Neuronal stem cell (in vitro differentiated cells): Measurements from ENCODE around the gene ERC2.

Experiments
- DNase-seq: peaks from one replicate; pipeline ENCODE4 v3.0.0-alpha.2; 2013; ENCODE audit warnings: low spot score
- H2AFZ ChIP-seq: one replicate; pipeline ENCODE4 v1.6.1; 2013; ENCODE audit warnings: mild to moderate bottlenecking, low read length, inconsistent platforms
- H2AK5ac ChIP-seq: 2 replicates; pipeline ENCODE4 v1.6.1; 2013; ENCODE audit warnings: low read depth, mild to moderate bottlenecking, inconsistent platforms, low read length, moderate library complexity, mixed read lengths
- H2BK120ac ChIP-seq: 2 replicates; pipeline ENCODE4 v1.6.1; 2013; ENCODE audit warnings: low read depth, mild to moderate bottlenecking, inconsistent platforms, low read length, moderate library complexity, mixed read lengths
- H2BK12ac ChIP-seq: one replicate; pipeline ENCODE4 v1.6.1; 2013; ENCODE audit warnings: low read length, inconsistent platforms
- H2BK15ac ChIP-seq: 2 replicates; pipeline ENCODE4 v1.6.1; 2013; ENCODE audit warnings: mild to moderate bottlenecking, low read length, inconsistent platforms, mixed read lengths
- H2BK5ac ChIP-seq: one replicate; pipeline ENCODE4 v1.6.1; 2013; ENCODE audit warnings: inconsistent platforms, mild to moderate bottlenecking, low read length, moderate library complexity
- H3K14ac ChIP-seq: one replicate; pipeline ENCODE4 v1.6.1; 2013; ENCODE audit warnings: low read length, inconsistent platforms
- H3K18ac ChIP-seq: 2 replicates; pipeline ENCODE4 v1.6.1; 2013; ENCODE audit warnings: low read length, inconsistent platforms
- H3K23ac ChIP-seq: 2 replicates; pipeline ENCODE4 v1.6.1; 2013; ENCODE audit warnings: low read depth, mild to moderate bottlenecking, mixed read lengths, low read length, inconsistent platforms; ENCODE audit not compliant: poor library complexity
- H3K27ac ChIP-seq: replicated peaks from 3 replicates; pipeline ENCODE4 v1.5.1; 2013; ENCODE audit warnings: low read length, inconsistent platforms
- H3K27me3 ChIP-seq, 3 experiments: 2 replicates each; pipeline ENCODE4 v1.6.1; 2013; ENCODE audit warnings: low read length in 3 of 3, mild to moderate bottlenecking in 2 of 3, inconsistent platforms in 1 of 3, low read depth in 1 of 3, mixed read lengths in 1 of 3, moderate library complexity in 1 of 3; ENCODE audit not compliant: control insufficient read depth in 3 of 3, insufficient read depth in 3 of 3
- H3K36me3 ChIP-seq, 2 donors: replicated peaks in 1 of 2; 2 replicates each; pipeline ENCODE4 v1.6.1; 2013; ENCODE audit warnings: low read length in 2 of 2; ENCODE audit not compliant: control insufficient read depth in 2 of 2, insufficient read depth in 2 of 2
- H3K4ac ChIP-seq: 2 replicates; pipeline ENCODE4 v1.6.1; 2013; ENCODE audit warnings: inconsistent platforms, mild to moderate bottlenecking, low read length, moderate library complexity
- H3K4me1 ChIP-seq, 2 donors: 1 replicate in 1 of 2; 2 replicates in 1 of 2; pipeline ENCODE4 v1.6.1; 2013; ENCODE audit warnings: low read length in 2 of 2, low read depth in 1 of 2; ENCODE audit not compliant: control insufficient read depth in 2 of 2, insufficient read depth in 1 of 2
- H3K4me2 ChIP-seq: one replicate; pipeline ENCODE4 v1.6.1; 2013; ENCODE audit warnings: mild to moderate bottlenecking, low read length, inconsistent platforms; ENCODE audit not compliant: insufficient read depth, poor library complexity, severe bottlenecking
- H3K4me3 ChIP-seq, 2 donors: 2 replicates each; pipeline ENCODE4 v1.5.1; 2013; ENCODE audit warnings: low read length in 2 of 2, mild to moderate bottlenecking in 2 of 2, inconsistent platforms in 1 of 2, moderate library complexity in 1 of 2
- H3K79me1 ChIP-seq: one replicate; pipeline ENCODE4 v1.6.1; 2013; ENCODE audit warnings: low read depth, mild to moderate bottlenecking, inconsistent platforms, low read length, moderate library complexity
- H3K9ac ChIP-seq: one replicate; pipeline ENCODE4 v1.6.1; 2013; ENCODE audit warnings: mild to moderate bottlenecking, low read depth, low read length, inconsistent platforms; ENCODE audit not compliant: poor library complexity
- H3K9me3 ChIP-seq, 2 donors: replicated peaks in 1 of 2; 2 replicates each; pipeline versions ENCODE3 to v1.6.1; 2013; ENCODE audit warnings: low read length in 2 of 2, mild to moderate bottlenecking in 2 of 2, inconsistent platforms in 1 of 2, low read depth in 1 of 2, mixed read lengths in 1 of 2, moderate library complexity in 1 of 2; ENCODE audit not compliant: control insufficient read depth in 2 of 2, insufficient read depth in 1 of 2
- H4K8ac ChIP-seq: one replicate; pipeline ENCODE4 v1.6.1; 2013; ENCODE audit warnings: low read depth, mild to moderate bottlenecking, inconsistent platforms, low read length, moderate library complexity
- H4K91ac ChIP-seq: one replicate; pipeline ENCODE4 v1.6.1; 2013; ENCODE audit warnings: low read length, low read depth, mild to moderate bottlenecking, inconsistent platforms; ENCODE audit not compliant: poor library complexity
- WGBS, 2 donors: extraction: QIAGEN DNeasy Blood & Tissue Kit; methylation state at CpG; one replicate each; pipeline ENCODE4 v1.1.7; 2013; ENCODE audit warnings: missing lambda C conversion rate in 2 of 2, mixed read lengths in 1 of 2; ENCODE audit not compliant: insufficient read length in 2 of 2, insufficient replicate concordance in 1 of 2; ENCODE audit errors: extremely low coverage in 2 of 2; 5-methylcytosine and 5-hydroxymethylcytosine counted together

Gene ERC2

DNA sequence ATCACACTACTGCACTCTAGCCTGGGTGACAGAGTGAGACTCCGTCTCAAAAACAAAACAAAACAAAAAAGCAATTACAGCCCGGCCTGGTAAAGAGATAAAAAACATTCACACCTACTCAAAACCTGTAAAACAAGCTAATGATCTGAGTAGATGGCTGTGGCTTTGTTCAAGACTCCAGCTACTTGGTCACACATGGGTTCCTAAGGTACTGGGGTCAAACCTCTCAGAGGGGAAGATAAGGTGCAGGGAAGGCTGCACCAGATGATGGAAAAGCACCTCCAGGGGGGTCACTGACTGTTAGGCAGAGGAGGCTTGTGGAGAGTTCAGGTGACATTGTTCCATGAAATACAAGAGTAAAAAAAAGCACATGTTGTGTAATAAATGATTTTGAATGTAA, 531.0 kb downstream of the ERC2 start:
- no peak overlapping the region for H3K4me3 ChIP-seq
- WGBS, 2 donors = no CpG with 5 or more reads among the region's 2 CpGs

DNA sequence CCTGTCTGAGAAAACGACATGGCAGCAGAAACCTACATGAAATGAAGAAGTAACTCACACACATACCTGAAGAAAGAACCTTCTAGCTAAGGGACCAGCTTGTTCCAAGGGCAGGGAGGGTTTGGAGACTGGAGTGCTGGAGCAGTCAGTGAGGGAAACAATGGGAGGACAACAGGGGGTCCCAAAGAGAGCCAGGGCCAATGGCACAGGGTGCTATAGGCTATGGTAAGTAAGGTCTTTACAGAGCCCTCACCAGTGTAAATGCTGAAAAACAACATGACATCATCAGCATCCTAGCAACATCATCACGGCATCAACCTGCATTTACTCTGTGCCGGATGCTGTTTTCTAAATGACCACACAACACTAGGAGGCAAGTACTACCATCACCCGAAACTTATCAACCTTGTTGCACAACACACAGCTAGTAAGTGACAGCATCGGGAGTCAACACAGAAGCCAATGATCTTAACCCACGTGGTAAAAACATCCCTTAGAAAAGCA, 531.7 kb downstream of the ERC2 start:
- Histone ChIP-seq H3K9me3 (no peaks in the 10 kb centered on the region), H3K27me3 (no peaks in the 10 kb centered on the region), H2AK5ac (no peak overlapping the region), H3K4me1 (peaks cover 3 to 5% of the 10 kb centered on the region in 2 donors), H3K14ac (no peak overlapping the region), H3K18ac (no peak overlapping the region), H2BK5ac (no peak overlapping the region), H2BK12ac (no peak overlapping the region), H3K79me1 (no peaks in the 10 kb centered on the region), H3K27ac (no peak overlapping the region), H4K8ac (no peak overlapping the region), H3K23ac (no peak overlapping the region), H2BK120ac (no peak overlapping the region), H2BK15ac (no peak overlapping the region), H3K4me2 (no peak overlapping the region), H2AFZ (no peak overlapping the region), H3K36me3 (no peaks in the 10 kb centered on the region), H3K4me3 (no peak overlapping the region), H4K91ac (no peak overlapping the region), H3K9ac (no peak overlapping the region), H3K4ac (no peak overlapping the region)
- DNase-seq = no peak
- WGBS, 2 donors = no CpG with 5 or more reads among the region's 6 CpGs

More for the DNA sequence above, 531.0 kb downstream of the ERC2 start:
- Histone ChIP-seq H4K91ac (no peak overlapping the region), H2BK5ac (no peak overlapping the region), H2BK15ac (no peak overlapping the region), H3K27me3 (no peaks in the 10 kb centered on the region), H3K4ac (no peak overlapping the region), H3K4me2 (no peak overlapping the region), H4K8ac (no peak overlapping the region), H3K36me3 (no peaks in the 10 kb centered on the region), H3K79me1 (no peaks in the 10 kb centered on the region), H2BK120ac (no peak overlapping the region), H3K14ac (no peak overlapping the region), H3K18ac (no peak overlapping the region), H3K27ac (no peak overlapping the region), H2AFZ (no peak overlapping the region), H2AK5ac (no peak overlapping the region), H3K9me3 (no peaks in the 10 kb centered on the region), H3K9ac (no peak overlapping the region), H3K23ac (no peak overlapping the region), H3K4me1 (peaks cover 3 to 5% of the 10 kb centered on the region in 2 donors), H2BK12ac (no peak overlapping the region)
- no peak for DNase-seq

DNA sequence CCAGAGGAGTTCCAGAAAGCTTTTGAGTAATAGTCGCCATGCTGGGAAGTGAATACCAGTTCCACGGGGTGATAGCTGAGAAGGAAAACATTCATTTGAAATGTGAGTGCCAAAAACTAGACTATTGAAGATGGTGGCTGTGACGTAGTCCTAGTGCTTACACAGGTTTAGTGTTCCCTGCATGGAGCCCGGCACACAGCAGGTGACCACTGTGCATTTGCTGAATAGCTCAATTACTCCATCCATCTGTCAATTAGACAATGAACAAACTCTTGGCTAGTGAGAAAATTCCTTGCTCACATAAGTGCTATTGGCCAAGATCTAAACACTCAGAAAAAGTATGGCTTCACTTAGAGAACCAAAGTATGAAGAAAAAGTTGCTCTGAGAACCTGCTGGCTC, 533.0 kb downstream of the ERC2 start:
- Histone ChIP-seq H3K27me3 (no peaks in the 10 kb centered on the region), H3K14ac (no peak overlapping the region), H2AK5ac (no peak overlapping the region), H3K27ac (no peak overlapping the region), H2BK15ac (no peak overlapping the region), H2BK12ac (no peak overlapping the region), H3K36me3 (no peaks in the 10 kb centered on the region), H3K4me1 (peaks cover 3 to 5% of the 10 kb centered on the region in 2 donors), H3K4me2 (no peak overlapping the region), H2BK5ac (no peak overlapping the region), H4K8ac (no peak overlapping the region), H3K18ac (no peak overlapping the region), H3K9ac (no peak overlapping the region), H3K9me3 (no peaks in the 10 kb centered on the region), H3K4me3 (no peak overlapping the region), H2BK120ac (no peak overlapping the region), H3K4ac (no peak overlapping the region), H3K79me1 (no peaks in the 10 kb centered on the region), H4K91ac (no peak overlapping the region), H3K23ac (no peak overlapping the region), H2AFZ (no peak overlapping the region)
- DNase-seq = no peak
- WGBS, 2 donors = no CpG with 5 or more reads among the region's 4 CpGs

DNA sequence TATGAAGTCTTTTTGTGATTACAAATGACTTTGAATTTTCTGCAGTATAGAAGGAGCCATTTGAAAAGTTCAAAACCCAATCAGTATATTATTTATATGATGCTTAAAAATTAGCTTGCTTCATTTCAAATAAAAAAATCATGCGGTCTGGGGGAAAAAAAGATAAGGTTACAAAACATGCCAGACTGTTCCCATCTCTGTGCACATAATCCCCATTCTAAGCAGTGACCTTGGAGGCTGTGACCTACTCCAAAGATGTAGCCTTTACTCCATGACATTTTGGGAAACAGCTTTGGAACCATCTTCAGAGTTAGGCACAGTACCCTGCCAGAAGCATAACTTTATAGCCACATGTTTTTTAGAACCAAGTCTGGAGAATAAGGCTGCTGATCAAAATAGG, 533.5 kb downstream of the ERC2 start:
- Histone ChIP-seq H3K79me1 (no peaks in the 10 kb centered on the region), H3K9me3 (no peaks in the 10 kb centered on the region), H4K91ac (no peak overlapping the region), H2BK15ac (no peak overlapping the region), H2BK5ac (no peak overlapping the region), H3K4me3 (no peak overlapping the region), H2AK5ac (no peak overlapping the region), H3K27ac (no peak overlapping the region), H2AFZ (no peak overlapping the region), H3K9ac (no peak overlapping the region), H3K23ac (no peak overlapping the region), H3K14ac (no peak overlapping the region), H3K36me3 (no peaks in the 10 kb centered on the region), H4K8ac (no peak overlapping the region), H3K27me3 (no peaks in the 10 kb centered on the region), H3K18ac (no peak overlapping the region), H2BK120ac (no peak overlapping the region), H3K4me2 (no peak overlapping the region), H3K4ac (no peak overlapping the region), H3K4me1 (peaks cover 3 to 5% of the 10 kb centered on the region in 2 donors), H2BK12ac (no peak overlapping the region)
- WGBS, 2 donors = no CpG with 5 or more reads among the region's 1 CpG
- DNase-seq = no peak
